22Rv1 (cell line): ENCODE measurements around the gene NUMA1.

Experiments
- CTCF ChIP-seq: fragments of 450-650 bp; IDR thresholded peaks from 2 replicates; pipeline ENCODE4 v1.5.1; 2017; ENCODE audit warnings: mild to moderate bottlenecking
- ZFX ChIP-seq: fragments of 450-650 bp; IDR thresholded peaks from 2 replicates; pipeline ENCODE4 v1.6.1; 2017; ENCODE audit warnings: antibody characterized with exemption, borderline replicate concordance

DNA sequence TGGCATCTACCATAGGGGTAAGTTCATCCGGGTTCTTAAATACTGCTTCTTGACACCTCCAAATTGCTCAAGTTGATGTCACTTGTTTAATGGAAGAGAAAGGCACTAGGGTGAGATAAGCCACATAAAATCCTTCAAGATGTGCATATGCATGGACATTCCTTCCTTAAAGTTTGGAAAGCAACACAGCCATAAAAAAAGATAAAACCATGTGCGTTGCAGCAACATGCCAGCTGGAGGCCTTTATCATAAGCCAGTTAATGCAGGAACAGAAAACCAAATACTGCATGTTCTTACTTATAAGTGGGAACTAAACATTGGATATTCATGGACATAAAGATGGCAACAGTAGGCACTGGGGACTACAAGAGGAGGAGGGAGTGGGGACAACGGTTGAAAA is 89.6 kb downstream of the NUMA1 start:
- TF ChIP-seq CTCF = no peak
- no peak for TF ChIP-seq ZFX
